GM12878 (cell line): ENCODE results near the gene PLS3. TPM values are rescaled to one million over a fixed set of nuclear protein-coding genes. Genes with fewer than 3 reads are reported as not detected.

Experiments used
- CHD1 ChIP-seq: IDR thresholded peaks from 2 replicates; pipeline ENCODE4 v1.6.1; 2012; ENCODE audit warnings: low read depth, low read length, improper control_type of control experiment
- PAX8 ChIP-seq: fragments of 450-650 bp; IDR thresholded peaks from 2 replicates; pipeline ENCODE4 v1.6.1; 2017; ENCODE audit warnings: mild to moderate bottlenecking, moderate library complexity
- RAD21 ChIP-seq: IDR thresholded peaks from 2 replicates; pipeline ENCODE4 v1.6.1; 2011; ENCODE audit warnings: mild to moderate bottlenecking, low read depth, low read length, moderate library complexity; ENCODE audit not compliant: insufficient read depth
- ZNF207 ChIP-seq: fragments of 450-650 bp; IDR thresholded peaks from 2 replicates; pipeline ENCODE4 v1.6.1; 2014; ENCODE audit warnings: antibody characterized with exemption, mild to moderate bottlenecking, borderline replicate concordance
- polyA plus RNA-seq, 11 experiments: library from polyadenylated mRNA; depleted of rRNA in 4 of 11; unstranded in 6 of 11; stranded (reverse) in 5 of 11; fragments of >200 nt; fragmentation: Nextera tagmentation in 4 of 11; fragmentation: Illumina TruSeq in 1 of 11; extraction: Ambion mirVana in 4 of 11; extraction: Trizol in 1 of 11; gene quantifications; 1 replicate in 1 of 11; 2 replicates in 10 of 11; pipeline versions ENCODE4 v1.2.1 to v1.2.3, GENCODE V29; 2011 to 2016; ENCODE audit warnings: inconsistent platforms in 2 of 11, missing spikeins in 2 of 11, low read depth in 1 of 11
- total RNA-seq, 4 experiments: library from RNA; depleted of rRNA in 3 of 4; stranded (reverse); fragments of >200 nt in 3 of 4; fragmentation: Illumina TruSeq in 1 of 4; extraction: Trizol in 1 of 4; gene quantifications; 2 replicates each; pipeline versions ENCODE4 v1.2.1 to v1.2.3, GENCODE V29; 2013 to 2021
- TF ChIP-seq, protein P1 (sequence below), 3 experiments: IDR thresholded peaks in 2 of 3; conservative IDR thresholded peaks in 1 of 3; 2 replicates each; pipeline ENCODE4 v1.5.1; 2011; ENCODE audit warnings: low read depth in 3 of 3, low read length in 3 of 3, mild to moderate bottlenecking in 3 of 3, control low read depth in 2 of 3, moderate library complexity in 2 of 3, inconsistent platforms in 1 of 3, mixed read lengths in 1 of 3; ENCODE audit not compliant: control insufficient read depth in 2 of 3, insufficient read depth in 1 of 3; ENCODE audit errors: extremely low read depth in 1 of 3
- TF ChIP-seq, protein P2 (sequence below): fragments of 450-650 bp; IDR thresholded peaks from 2 replicates; pipeline ENCODE4 v1.6.1; 2016; ENCODE audit warnings: mild to moderate bottlenecking
- TF ChIP-seq, protein P3 (sequence below): fragments of 450-650 bp; IDR thresholded peaks from 2 replicates; pipeline ENCODE4 v1.6.1; 2017; ENCODE audit warnings: mild to moderate bottlenecking, low read depth, inconsistent platforms; ENCODE audit not compliant: poor library complexity, severe bottlenecking
- TF ChIP-seq, protein P4 (sequence below): IDR thresholded peaks from 2 replicates; pipeline ENCODE4 v1.6.1; 2011; ENCODE audit warnings: mild to moderate bottlenecking, low read depth, low read length, moderate library complexity; ENCODE audit not compliant: insufficient replicate concordance
- TF ChIP-seq, protein P5 (sequence below): fragments of 150-350 bp; IDR thresholded peaks from 2 replicates; pipeline ENCODE4 v1.6.1; 2016; ENCODE audit warnings: low read depth, low read length

PLS3 gene
- total and polyA plus RNA-seq, 10 of the 15 experiments (the other 5 are each of a cell fraction or from before 2014, with no cell fraction given), result 47.6 to 236 (median 174) TPM

DNA sequence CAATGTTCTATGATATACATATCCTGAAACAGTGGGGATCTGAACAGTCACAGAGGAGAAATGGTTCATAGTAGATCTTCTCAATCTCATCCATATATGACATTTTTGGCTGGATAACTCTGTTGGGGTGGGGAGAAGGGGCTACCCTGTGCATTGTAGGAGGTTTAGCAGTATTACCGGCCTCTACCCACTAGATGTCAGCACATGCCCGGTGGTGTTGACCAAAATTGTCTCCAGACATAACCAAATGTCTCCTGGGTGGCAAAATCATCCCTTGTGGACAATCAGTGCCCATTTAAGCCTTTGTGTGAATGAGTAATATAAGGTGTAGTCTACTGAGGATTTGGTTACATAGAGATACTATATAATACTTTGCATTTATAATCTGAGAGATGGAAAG is 89.9 kb downstream of the PLS3 start (continued):
- TF ChIP-seq, protein P1, sequence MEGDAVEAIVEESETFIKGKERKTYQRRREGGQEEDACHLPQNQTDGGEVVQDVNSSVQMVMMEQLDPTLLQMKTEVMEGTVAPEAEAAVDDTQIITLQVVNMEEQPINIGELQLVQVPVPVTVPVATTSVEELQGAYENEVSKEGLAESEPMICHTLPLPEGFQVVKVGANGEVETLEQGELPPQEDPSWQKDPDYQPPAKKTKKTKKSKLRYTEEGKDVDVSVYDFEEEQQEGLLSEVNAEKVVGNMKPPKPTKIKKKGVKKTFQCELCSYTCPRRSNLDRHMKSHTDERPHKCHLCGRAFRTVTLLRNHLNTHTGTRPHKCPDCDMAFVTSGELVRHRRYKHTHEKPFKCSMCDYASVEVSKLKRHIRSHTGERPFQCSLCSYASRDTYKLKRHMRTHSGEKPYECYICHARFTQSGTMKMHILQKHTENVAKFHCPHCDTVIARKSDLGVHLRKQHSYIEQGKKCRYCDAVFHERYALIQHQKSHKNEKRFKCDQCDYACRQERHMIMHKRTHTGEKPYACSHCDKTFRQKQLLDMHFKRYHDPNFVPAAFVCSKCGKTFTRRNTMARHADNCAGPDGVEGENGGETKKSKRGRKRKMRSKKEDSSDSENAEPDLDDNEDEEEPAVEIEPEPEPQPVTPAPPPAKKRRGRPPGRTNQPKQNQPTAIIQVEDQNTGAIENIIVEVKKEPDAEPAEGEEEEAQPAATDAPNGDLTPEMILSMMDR (IDR thresholded peaks at IDR 0.05 in 2 of 3, conservative IDR thresholded peaks at IDR 0.05 in 1 of 3; ENCODE audit: control insufficient read depth in 2 of 3, extremely low read depth in 1 of 3, insufficient read depth in 1 of 3, low read depth in 3 of 3, low read length in 3 of 3), result peak; percentile 61 to 72 (median 68)
- TF ChIP-seq, protein P2, sequence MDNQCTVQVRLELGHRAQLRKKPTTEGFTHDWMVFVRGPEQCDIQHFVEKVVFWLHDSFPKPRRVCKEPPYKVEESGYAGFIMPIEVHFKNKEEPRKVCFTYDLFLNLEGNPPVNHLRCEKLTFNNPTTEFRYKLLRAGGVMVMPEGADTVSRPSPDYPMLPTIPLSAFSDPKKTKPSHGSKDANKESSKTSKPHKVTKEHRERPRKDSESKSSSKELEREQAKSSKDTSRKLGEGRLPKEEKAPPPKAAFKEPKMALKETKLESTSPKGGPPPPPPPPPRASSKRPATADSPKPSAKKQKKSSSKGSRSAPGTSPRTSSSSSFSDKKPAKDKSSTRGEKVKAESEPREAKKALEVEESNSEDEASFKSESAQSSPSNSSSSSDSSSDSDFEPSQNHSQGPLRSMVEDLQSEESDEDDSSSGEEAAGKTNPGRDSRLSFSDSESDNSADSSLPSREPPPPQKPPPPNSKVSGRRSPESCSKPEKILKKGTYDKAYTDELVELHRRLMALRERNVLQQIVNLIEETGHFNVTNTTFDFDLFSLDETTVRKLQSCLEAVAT, result no peak
- TF ChIP-seq PAX8, result no peak
- TF ChIP-seq ZNF207, result no peak
- TF ChIP-seq, protein P3, sequence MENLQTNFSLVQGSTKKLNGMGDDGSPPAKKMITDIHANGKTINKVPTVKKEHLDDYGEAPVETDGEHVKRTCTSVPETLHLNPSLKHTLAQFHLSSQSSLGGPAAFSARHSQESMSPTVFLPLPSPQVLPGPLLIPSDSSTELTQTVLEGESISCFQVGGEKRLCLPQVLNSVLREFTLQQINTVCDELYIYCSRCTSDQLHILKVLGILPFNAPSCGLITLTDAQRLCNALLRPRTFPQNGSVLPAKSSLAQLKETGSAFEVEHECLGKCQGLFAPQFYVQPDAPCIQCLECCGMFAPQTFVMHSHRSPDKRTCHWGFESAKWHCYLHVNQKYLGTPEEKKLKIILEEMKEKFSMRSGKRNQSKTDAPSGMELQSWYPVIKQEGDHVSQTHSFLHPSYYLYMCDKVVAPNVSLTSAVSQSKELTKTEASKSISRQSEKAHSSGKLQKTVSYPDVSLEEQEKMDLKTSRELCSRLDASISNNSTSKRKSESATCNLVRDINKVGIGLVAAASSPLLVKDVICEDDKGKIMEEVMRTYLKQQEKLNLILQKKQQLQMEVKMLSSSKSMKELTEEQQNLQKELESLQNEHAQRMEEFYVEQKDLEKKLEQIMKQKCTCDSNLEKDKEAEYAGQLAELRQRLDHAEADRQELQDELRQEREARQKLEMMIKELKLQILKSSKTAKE, result no peak
- TF ChIP-seq, protein P4, sequence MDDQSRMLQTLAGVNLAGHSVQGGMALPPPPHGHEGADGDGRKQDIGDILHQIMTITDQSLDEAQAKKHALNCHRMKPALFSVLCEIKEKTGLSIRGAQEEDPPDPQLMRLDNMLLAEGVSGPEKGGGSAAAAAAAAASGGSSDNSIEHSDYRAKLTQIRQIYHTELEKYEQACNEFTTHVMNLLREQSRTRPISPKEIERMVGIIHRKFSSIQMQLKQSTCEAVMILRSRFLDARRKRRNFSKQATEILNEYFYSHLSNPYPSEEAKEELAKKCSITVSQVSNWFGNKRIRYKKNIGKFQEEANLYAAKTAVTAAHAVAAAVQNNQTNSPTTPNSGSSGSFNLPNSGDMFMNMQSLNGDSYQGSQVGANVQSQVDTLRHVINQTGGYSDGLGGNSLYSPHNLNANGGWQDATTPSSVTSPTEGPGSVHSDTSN, result no peak
- TF ChIP-seq CHD1, result no peak
- peak; percentile 78 for TF ChIP-seq RAD21
- TF ChIP-seq, protein P5, sequence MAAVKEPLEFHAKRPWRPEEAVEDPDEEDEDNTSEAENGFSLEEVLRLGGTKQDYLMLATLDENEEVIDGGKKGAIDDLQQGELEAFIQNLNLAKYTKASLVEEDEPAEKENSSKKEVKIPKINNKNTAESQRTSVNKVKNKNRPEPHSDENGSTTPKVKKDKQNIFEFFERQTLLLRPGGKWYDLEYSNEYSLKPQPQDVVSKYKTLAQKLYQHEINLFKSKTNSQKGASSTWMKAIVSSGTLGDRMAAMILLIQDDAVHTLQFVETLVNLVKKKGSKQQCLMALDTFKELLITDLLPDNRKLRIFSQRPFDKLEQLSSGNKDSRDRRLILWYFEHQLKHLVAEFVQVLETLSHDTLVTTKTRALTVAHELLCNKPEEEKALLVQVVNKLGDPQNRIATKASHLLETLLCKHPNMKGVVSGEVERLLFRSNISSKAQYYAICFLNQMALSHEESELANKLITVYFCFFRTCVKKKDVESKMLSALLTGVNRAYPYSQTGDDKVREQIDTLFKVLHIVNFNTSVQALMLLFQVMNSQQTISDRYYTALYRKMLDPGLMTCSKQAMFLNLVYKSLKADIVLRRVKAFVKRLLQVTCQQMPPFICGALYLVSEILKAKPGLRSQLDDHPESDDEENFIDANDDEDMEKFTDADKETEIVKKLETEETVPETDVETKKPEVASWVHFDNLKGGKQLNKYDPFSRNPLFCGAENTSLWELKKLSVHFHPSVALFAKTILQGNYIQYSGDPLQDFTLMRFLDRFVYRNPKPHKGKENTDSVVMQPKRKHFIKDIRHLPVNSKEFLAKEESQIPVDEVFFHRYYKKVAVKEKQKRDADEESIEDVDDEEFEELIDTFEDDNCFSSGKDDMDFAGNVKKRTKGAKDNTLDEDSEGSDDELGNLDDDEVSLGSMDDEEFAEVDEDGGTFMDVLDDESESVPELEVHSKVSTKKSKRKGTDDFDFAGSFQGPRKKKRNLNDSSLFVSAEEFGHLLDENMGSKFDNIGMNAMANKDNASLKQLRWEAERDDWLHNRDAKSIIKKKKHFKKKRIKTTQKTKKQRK, result no peak
